SK-N-SH treated with all-trans-retinoic acid at 6 μM for 48 hours (cell line): Measurements from ENCODE around the gene CTCFL.

Experiments used
- ATAC-seq: fragments of 200-7000 bp; cut with Tn5 transposase; 3 replicates; pipeline ENCODE4 v1.9.1; 2020; ENCODE audit warnings: mild to moderate bottlenecking, moderate library complexity
- ARNTL ChIP-seq: fragments of 450-650 bp; formaldehyde crosslinking; IDR thresholded peaks from 2 replicates; pipeline ENCODE4 v1.5.0; 2020; ENCODE audit warnings: low read depth, mild to moderate bottlenecking, moderate library complexity, borderline replicate concordance
- BACH2 ChIP-seq: fragments of 250-450 bp; sonication (Bioruptor Pico); IDR thresholded peaks from 2 replicates; pipeline ENCODE4 v1.9.0; 2021; ENCODE audit warnings: mild to moderate bottlenecking, borderline replicate concordance
- CSDC2 ChIP-seq: fragments of 250-450 bp; sonication (Bioruptor Pico); IDR thresholded peaks from 2 replicates; pipeline ENCODE4 v1.5.0; 2020; ENCODE audit warnings: mild to moderate bottlenecking, moderate library complexity
- CSRNP3 ChIP-seq: fragments of 250-450 bp; sonication (Bioruptor Pico); IDR thresholded peaks from 2 replicates; pipeline ENCODE4 v1.5.1; 2021; ENCODE audit warnings: mild to moderate bottlenecking, moderate library complexity
- ESRRG ChIP-seq: fragments of 250-450 bp; sonication (Bioruptor Pico); IDR thresholded peaks from 2 replicates; pipeline ENCODE4 v1.6.1; 2021; ENCODE audit warnings: mild to moderate bottlenecking
- GLIS3 ChIP-seq: fragments of 250-450 bp; sonication (Bioruptor Pico); IDR thresholded peaks from 2 replicates; pipeline ENCODE4 v1.5.0; 2020; ENCODE audit warnings: mild to moderate bottlenecking, moderate library complexity
- ISL1 ChIP-seq: fragments of 250-450 bp; sonication (Bioruptor Pico); IDR thresholded peaks from 2 replicates; pipeline ENCODE4 v2.1.2; 2022; ENCODE audit warnings: mild to moderate bottlenecking, moderate library complexity
- OSR1 ChIP-seq: fragments of 250-450 bp; sonication (Bioruptor Pico); IDR thresholded peaks from 2 replicates; pipeline ENCODE4 v1.8.0; 2022; ENCODE audit warnings: moderate library complexity, mild to moderate bottlenecking, inconsistent platforms
- RARB ChIP-seq: fragments of 250-450 bp; sonication (Bioruptor Pico); IDR thresholded peaks from 2 replicates; pipeline ENCODE4 v1.8.0; 2021; ENCODE audit warnings: mild to moderate bottlenecking, moderate library complexity
- SNAI2 ChIP-seq: fragments of 250-450 bp; sonication (Bioruptor Pico); IDR thresholded peaks from 2 replicates; pipeline ENCODE4 v1.5.0; 2020; ENCODE audit warnings: mild to moderate bottlenecking, moderate library complexity
- TSHZ2 ChIP-seq: fragments of 250-450 bp; sonication (Bioruptor Pico); IDR thresholded peaks from 2 replicates; pipeline ENCODE4 v1.5.0; 2020; ENCODE audit warnings: mild to moderate bottlenecking, moderate library complexity
- ZFP3 ChIP-seq: fragments of 250-450 bp; sonication (Bioruptor Pico); IDR thresholded peaks from 2 replicates; pipeline ENCODE4 v1.5.0; 2020; ENCODE audit warnings: mild to moderate bottlenecking, moderate library complexity
- ZNF565 ChIP-seq: fragments of 450-650 bp; formaldehyde crosslinking; conservative IDR thresholded peaks from 2 replicates; pipeline ENCODE4 v1.5.0; 2020; ENCODE audit warnings: low read depth, mild to moderate bottlenecking, moderate library complexity
- ZNF70 ChIP-seq: fragments of 450-650 bp; formaldehyde crosslinking; IDR thresholded peaks from 2 replicates; pipeline ENCODE4 v1.5.0; 2020; ENCODE audit warnings: mild to moderate bottlenecking, moderate library complexity
- ZNF8 ChIP-seq: fragments of 450-650 bp; formaldehyde crosslinking; IDR thresholded peaks from 2 replicates; pipeline ENCODE4 v1.5.0; 2020; ENCODE audit warnings: mild to moderate bottlenecking, moderate library complexity
- TF ChIP-seq, protein P1 (sequence below): fragments of 250-450 bp; sonication (Bioruptor Pico); IDR thresholded peaks from 2 replicates; pipeline ENCODE4 v1.8.0; 2021; ENCODE audit warnings: low read depth, mild to moderate bottlenecking, moderate library complexity, borderline replicate concordance
- TF ChIP-seq, protein P2 (sequence below): fragments of 250-450 bp; sonication (Bioruptor Pico); IDR thresholded peaks from 2 replicates; pipeline ENCODE4 v1.8.0; 2020; ENCODE audit warnings: mild to moderate bottlenecking, moderate library complexity, borderline replicate concordance

The CTCFL gene

GRCh38 chr20:57476084-57476526, 48.8 kb downstream of the CTCFL start:
- TF ChIP-seq RARB (no peak), ZNF565 (no peak), TSHZ2 (CRISPR knock-in tag) (no peak), ZFP3 (CRISPR knock-in tag) (no peak), ARNTL (CRISPR knock-in tag) (no peak), CSRNP3 (CRISPR knock-in tag) (no peak)
- TF ChIP-seq, protein P1, sequence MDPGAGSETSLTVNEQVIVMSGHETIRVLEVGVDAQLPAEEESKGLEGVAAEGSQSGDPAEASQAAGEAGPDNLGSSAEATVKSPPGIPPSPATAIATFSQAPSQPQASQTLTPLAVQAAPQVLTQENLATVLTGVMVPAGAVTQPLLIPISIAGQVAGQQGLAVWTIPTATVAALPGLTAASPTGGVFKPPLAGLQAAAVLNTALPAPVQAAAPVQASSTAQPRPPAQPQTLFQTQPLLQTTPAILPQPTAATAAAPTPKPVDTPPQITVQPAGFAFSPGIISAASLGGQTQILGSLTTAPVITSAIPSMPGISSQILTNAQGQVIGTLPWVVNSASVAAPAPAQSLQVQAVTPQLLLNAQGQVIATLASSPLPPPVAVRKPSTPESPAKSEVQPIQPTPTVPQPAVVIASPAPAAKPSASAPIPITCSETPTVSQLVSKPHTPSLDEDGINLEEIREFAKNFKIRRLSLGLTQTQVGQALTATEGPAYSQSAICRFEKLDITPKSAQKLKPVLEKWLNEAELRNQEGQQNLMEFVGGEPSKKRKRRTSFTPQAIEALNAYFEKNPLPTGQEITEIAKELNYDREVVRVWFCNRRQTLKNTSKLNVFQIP (CRISPR knock-in tag): no peak
- no peak for ATAC-seq

DNA sequence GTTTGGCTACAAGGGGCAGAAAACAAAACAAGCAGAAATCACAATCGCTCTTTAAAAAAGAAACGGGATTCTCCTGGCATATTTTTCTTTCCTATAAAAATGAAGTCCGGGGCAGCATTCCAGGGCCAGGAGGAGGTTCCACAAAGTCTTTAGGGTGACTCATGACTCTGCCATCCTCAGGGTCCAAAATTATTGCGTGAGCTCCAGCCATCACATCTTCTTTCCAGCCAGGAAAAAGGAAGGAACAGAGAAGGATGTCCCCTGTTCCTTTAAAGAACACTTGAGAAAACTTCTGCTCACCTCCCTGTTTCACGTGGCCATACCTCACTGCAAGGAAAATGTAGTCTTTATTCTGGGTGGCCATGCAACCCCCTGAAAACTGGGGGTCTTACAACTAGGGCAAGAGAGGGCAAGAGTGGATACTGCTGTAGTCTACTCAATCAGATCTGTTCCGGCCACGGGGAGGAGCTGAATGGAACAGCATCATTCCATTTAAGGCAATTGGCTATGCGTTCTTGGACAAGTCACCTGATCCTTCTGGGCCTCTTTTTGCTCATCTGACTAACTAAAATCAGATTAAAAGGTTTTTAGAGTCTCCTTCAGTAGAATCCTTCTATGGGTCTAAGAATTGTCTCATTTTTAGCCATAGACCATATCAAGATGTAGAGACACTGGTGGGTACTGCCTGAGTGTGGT, 49.4 kb downstream of the CTCFL start:
- TF ChIP-seq BACH2 (CRISPR knock-in tag) (no peak), RARB (no peak), ISL1 (CRISPR knock-in tag) (no peak), ZNF70 (CRISPR knock-in tag) (no peak), SNAI2 (CRISPR knock-in tag) (no peak)
- TF ChIP-seq, protein P1 (CRISPR knock-in tag): no peak
- no peak for ATAC-seq

- no peak for ATAC-seq
- TF ChIP-seq, protein P2, sequence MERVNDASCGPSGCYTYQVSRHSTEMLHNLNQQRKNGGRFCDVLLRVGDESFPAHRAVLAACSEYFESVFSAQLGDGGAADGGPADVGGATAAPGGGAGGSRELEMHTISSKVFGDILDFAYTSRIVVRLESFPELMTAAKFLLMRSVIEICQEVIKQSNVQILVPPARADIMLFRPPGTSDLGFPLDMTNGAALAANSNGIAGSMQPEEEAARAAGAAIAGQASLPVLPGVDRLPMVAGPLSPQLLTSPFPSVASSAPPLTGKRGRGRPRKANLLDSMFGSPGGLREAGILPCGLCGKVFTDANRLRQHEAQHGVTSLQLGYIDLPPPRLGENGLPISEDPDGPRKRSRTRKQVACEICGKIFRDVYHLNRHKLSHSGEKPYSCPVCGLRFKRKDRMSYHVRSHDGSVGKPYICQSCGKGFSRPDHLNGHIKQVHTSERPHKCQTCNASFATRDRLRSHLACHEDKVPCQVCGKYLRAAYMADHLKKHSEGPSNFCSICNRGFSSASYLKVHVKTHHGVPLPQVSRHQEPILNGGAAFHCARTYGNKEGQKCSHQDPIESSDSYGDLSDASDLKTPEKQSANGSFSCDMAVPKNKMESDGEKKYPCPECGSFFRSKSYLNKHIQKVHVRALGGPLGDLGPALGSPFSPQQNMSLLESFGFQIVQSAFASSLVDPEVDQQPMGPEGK (CRISPR knock-in tag): no peak
- TF ChIP-seq ESRRG (CRISPR knock-in tag) (no peak), ZNF8 (no peak), ARNTL (CRISPR knock-in tag) (no peak), OSR1 (no peak)
- TF ChIP-seq, all 23 proteins: peak for 0
Observed at GRCh38 chr20:57474816-57475215, 50.1 kb downstream of the CTCFL start.

DNA sequence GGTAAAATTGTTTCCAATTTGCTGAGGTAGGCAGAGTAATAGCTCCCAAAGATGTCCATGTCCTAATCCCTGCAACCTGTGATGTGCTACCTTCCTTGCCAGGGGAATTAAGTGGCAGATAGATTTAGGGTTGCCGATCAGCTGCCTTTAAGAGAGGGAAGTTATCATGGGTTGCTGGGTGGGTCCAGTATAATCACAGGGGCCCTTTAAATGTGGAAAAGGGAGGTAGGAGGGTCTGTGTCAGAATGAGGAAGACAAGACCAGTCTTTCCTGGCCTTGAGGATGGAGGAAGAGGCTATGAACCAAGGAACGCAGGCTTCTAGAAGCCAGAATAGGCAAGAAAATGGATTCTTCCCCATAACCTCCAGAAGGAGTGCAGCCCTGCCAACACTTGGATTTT, 50.7 kb downstream of the CTCFL start:
- TF ChIP-seq, protein P2 (CRISPR knock-in tag): no peak
- TF ChIP-seq CSDC2: no peak
- TF ChIP-seq GLIS3: no peak
- no peak for TF ChIP-seq ZNF70 (CRISPR knock-in tag)
- TF ChIP-seq RARB: no peak
- TF ChIP-seq ISL1 (CRISPR knock-in tag): no peak

More for the DNA sequence above, 50.7 kb downstream of the CTCFL start:
- ATAC-seq: no peak
